ENCODE measurements around the gene PCDHB12. TPM values are rescaled to one million over a fixed set of nuclear protein-coding genes. Genes with fewer than 3 reads are reported as not detected.

PCDHB12 gene
- polyA plus RNA-seq, 1 donor (not counting 4 experiments of a cell fraction or from before 2014, with no cell fraction given) = not detected

DNA sequence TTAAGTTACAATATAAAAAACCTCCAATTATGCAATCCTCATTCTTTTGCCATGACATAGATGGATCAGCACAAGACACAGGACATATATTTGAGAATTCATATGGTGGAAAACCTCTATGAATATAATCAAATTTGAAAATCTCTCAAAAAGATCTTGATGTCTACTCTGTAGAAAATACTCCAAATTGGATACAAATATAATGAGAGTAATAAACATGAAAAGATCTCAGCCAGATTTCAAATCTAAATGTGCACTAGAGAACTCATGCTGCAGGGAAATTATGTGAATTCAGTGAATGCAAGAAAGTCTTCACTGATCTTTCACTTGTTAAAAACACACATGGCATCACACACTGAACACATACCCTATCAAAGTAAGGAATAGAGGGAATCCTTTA lies 50.4 kb downstream of the PCDHB12 start:
- Histone ChIP-seq H3K27ac (ENCODE audit: control insufficient read depth, insufficient read depth, low read length) (no peak overlapping the region), H3K79me2 (ENCODE audit: control insufficient read depth, insufficient read depth, low read length) (no peaks in the 10 kb centered on the region), H3K4me1 (ENCODE audit: control insufficient read depth, extremely low read depth, insufficient read depth, low read length) (no peaks in the 10 kb centered on the region), H3K4me2 (ENCODE audit: control insufficient read depth, extremely low read depth, insufficient read depth, low read depth, low read length) (no peak overlapping the region), H3K9me3 (ENCODE audit: control insufficient read depth, low read depth, low read length) (peaks cover 7% of the 10 kb centered on the region), H3K36me3 (ENCODE audit: control insufficient read depth in 2 of 2, extremely low read depth in 1 of 2, insufficient read depth in 2 of 2, low read length in 2 of 2) (no peaks in the 10 kb centered on the region), H4K20me1 (ENCODE audit: control insufficient read depth, extremely low read depth, insufficient read depth, low read length) (no peaks in the 10 kb centered on the region), H3K9ac (ENCODE audit: control insufficient read depth, extremely low read depth, insufficient read depth, low read length) (no peak overlapping the region), H3K27me3 (ENCODE audit: control insufficient read depth, extremely low read depth, insufficient read depth, low read length) (no peaks in the 10 kb centered on the region), H2AFZ (ENCODE audit: control insufficient read depth, low read length) (no peak overlapping the region), H3K9me1 (ENCODE audit: control insufficient read depth, extremely low read depth, insufficient read depth, low read length) (no peaks in the 10 kb centered on the region), H3K4me3 (ENCODE audit: control insufficient read depth in 2 of 3, extremely low read depth in 1 of 3, insufficient read depth in 2 of 3, low read depth in 1 of 3, low read length in 3 of 3) (no peak overlapping the region)
- no peak for TF ChIP-seq CTCF (optimal IDR thresholded peaks at IDR 0.05 in 1 of 3, IDR thresholded peaks at IDR 0.05 in 1 of 3, conservative IDR thresholded peaks at IDR 0.05 in 1 of 3; ENCODE audit: extremely low read depth in 1 of 3, insufficient read depth in 2 of 3, low read length in 3 of 3)
- TF ChIP-seq EZH2 (IDR thresholded peaks at IDR 0.05; ENCODE audit: low read length) = no peak
- dilution Hi-C loops (cut with MboI; ENCODE audit: extremely low pct_ligation_motif_present, low sequenced_read_pairs) = no loop called here
- DNase-seq (ENCODE audit: low read depth, low spot score) = no peak
- FAIRE-seq = no peak

DNA sequence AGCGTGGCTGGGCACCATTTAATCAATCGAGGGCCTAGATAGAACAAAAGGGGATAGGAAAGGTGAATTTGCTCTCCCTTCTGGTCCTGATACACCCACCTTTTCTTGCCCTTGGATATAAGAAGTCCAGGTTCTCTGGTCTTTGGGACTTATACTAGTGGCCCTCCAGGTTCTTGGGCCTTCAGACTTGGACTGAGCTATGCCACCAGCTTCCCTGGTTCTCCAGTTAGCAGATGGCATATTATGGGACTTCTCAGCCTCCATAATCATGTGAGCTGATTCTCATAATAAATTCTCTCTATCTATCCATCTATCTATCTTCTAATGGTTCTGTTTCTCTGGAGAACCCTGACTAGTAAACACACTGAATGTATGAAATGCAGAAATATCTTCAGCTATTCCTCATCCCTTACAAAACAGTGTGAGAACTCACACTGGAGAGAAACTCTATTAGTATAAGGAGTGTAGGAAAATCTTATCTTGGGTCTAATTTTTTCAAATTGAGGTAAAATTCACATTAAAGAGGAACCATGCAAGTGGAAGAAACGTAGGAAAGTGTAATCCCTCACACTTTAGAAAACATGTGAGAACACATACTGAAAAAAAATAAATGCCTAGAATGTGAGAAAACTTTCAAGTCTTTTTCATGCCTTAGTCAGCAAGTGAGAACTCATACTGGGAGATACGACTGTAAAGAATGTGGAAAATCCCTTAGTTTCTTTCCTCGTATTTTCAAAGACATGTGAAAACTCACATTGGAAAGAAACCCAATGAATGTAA lies 52.1 kb downstream of the PCDHB12 start:
- Histone ChIP-seq H4K20me1 (ENCODE audit: control insufficient read depth, extremely low read depth, insufficient read depth, low read length) (no peaks in the 10 kb centered on the region), H3K4me2 (ENCODE audit: control insufficient read depth, extremely low read depth, insufficient read depth, low read depth, low read length) (no peak overlapping the region), H3K27me3 (ENCODE audit: control insufficient read depth, extremely low read depth, insufficient read depth, low read length) (no peaks in the 10 kb centered on the region), H3K4me1 (ENCODE audit: control insufficient read depth, extremely low read depth, insufficient read depth, low read length) (no peaks in the 10 kb centered on the region), H3K36me3 (ENCODE audit: control insufficient read depth in 2 of 2, extremely low read depth in 1 of 2, insufficient read depth in 2 of 2, low read length in 2 of 2) (no peaks in the 10 kb centered on the region), H3K79me2 (ENCODE audit: control insufficient read depth, insufficient read depth, low read length) (no peaks in the 10 kb centered on the region), H2AFZ (ENCODE audit: control insufficient read depth, low read length) (no peak overlapping the region), H3K4me3 (ENCODE audit: control insufficient read depth in 2 of 3, extremely low read depth in 1 of 3, insufficient read depth in 2 of 3, low read depth in 1 of 3, low read length in 3 of 3) (no peak overlapping the region), H3K9ac (ENCODE audit: control insufficient read depth, extremely low read depth, insufficient read depth, low read length) (no peak overlapping the region), H3K27ac (ENCODE audit: control insufficient read depth, insufficient read depth, low read length) (no peak overlapping the region), H3K9me1 (ENCODE audit: control insufficient read depth, extremely low read depth, insufficient read depth, low read length) (no peaks in the 10 kb centered on the region), H3K9me3 (ENCODE audit: control insufficient read depth, low read depth, low read length) (peaks cover 7% of the 10 kb centered on the region)
- no peak for TF ChIP-seq EZH2 (IDR thresholded peaks at IDR 0.05; ENCODE audit: low read length)
- TF ChIP-seq CTCF (optimal IDR thresholded peaks at IDR 0.05 in 1 of 3, IDR thresholded peaks at IDR 0.05 in 1 of 3, conservative IDR thresholded peaks at IDR 0.05 in 1 of 3; ENCODE audit: extremely low read depth in 1 of 3, insufficient read depth in 2 of 3, low read length in 3 of 3) = no peak
- FAIRE-seq (no peak), DNase-seq (ENCODE audit: low read depth, low spot score) (no peak)
- dilution Hi-C loops (cut with MboI; ENCODE audit: extremely low pct_ligation_motif_present, low sequenced_read_pairs) = no loop called here
